GM20431 (cell line): ENCODE results near the gene PRXL2B.

Experiments
- in situ Hi-C: fragments of 300-500 bp; cut with MseI, MboI; formaldehyde crosslinking; loops from one replicate; pipeline ENCODE4 v1.15.0; 2020; ENCODE audit warnings: low sequenced_read_pairs; ENCODE audit not compliant: unreplicated experiment

Gene PRXL2B

GRCh38 chr1:2630498-2631135 is 44.0 kb downstream of the PRXL2B start:
- in situ Hi-C loops = no loop called here

- in situ Hi-C loops = no loop called here
Observed at GRCh38 chr1:2631136-2632050, 44.8 kb downstream of the PRXL2B start.

GRCh38 chr1:2632051-2632430 is 45.5 kb downstream of the PRXL2B start:
- in situ Hi-C loops = no loop called here

- in situ Hi-C loops = no loop called here
Observed at GRCh38 chr1:2632561-2633361, 46.2 kb downstream of the PRXL2B start, which contains the start of gene MMEL1. MMEL1 (minus strand) TSS chr1:2633016; CDS start chr1:2629484, 3,532 bp downstream.

- in situ Hi-C loops = no loop called here
Observed at GRCh38 chr1:2633366-2633935, 46.9 kb downstream of the PRXL2B start.

- in situ Hi-C loops = no loop called here
Observed at GRCh38 chr1:2633936-2634491, 47.4 kb downstream of the PRXL2B start.

GRCh38 chr1:2635361-2636010 is 48.9 kb downstream of the PRXL2B start:
- in situ Hi-C loops = no loop called here

GRCh38 chr1:2636733-2637132 is 50.2 kb downstream of the PRXL2B start:
- in situ Hi-C loops = no loop called here

GRCh38 chr1:2637442-2638145 is 51.0 kb downstream of the PRXL2B start:
- in situ Hi-C loops = no loop called here

- in situ Hi-C loops = no loop called here
Observed at GRCh38 chr1:2638466-2639115, 52.0 kb downstream of the PRXL2B start.

GRCh38 chr1:2639203-2639602 is 52.6 kb downstream of the PRXL2B start:
- in situ Hi-C loops = no loop called here

GRCh38 chr1:2639607-2640521 is 53.3 kb downstream of the PRXL2B start:
- in situ Hi-C loops = no loop called here

- in situ Hi-C loops = no loop called here
Observed at GRCh38 chr1:2640626-2641025, 54.0 kb downstream of the PRXL2B start.
